SK-N-SH (cell line): ENCODE results near the gene KLHL7. TPM values are rescaled to one million over a fixed set of nuclear protein-coding genes. Genes with fewer than 3 reads are reported as not detected.

ENCODE experiments used
- CTCF ChIA-PET: fragments of 300-600, 350-600 bp; formaldehyde crosslinking; extraction: SDS; loops from one replicate; lab custom pipeline; 2021; lab: Yijun Ruan, JAX
- POLR2A ChIA-PET: fragments of 350-600 bp; sonication (Branson Sonifier 250); formaldehyde crosslinking; extraction: SDS; loops from one replicate; lab custom pipeline; 2020; ENCODE audit warnings: antibody characterized with exemption, inconsistent platforms; lab: Yijun Ruan, JAX
- DNase-seq: peaks from one replicate; pipeline ENCODE4 v3.0.0; 2012
- H2AFZ ChIP-seq: fragments of 200-600 bp; sonication (generic); 2 replicates; pipeline ENCODE4 v1.8.1; 2016; ENCODE audit warnings: antibody characterized with exemption, mild to moderate bottlenecking, low read depth
- H3F3A ChIP-seq: fragments of 200-600 bp; sonication (generic); replicated peaks from 2 replicates; pipeline ENCODE3; 2016; ENCODE audit warnings: antibody characterized with exemption, mild to moderate bottlenecking; ENCODE audit not compliant: insufficient read depth
- H3K27ac ChIP-seq, 2 experiments: fragments of 200-500 bp in 1 of 2; fragments of 200-600 bp in 1 of 2; sonication (Bioruptor generic) in 1 of 2; sonication (generic), shearing (Covaris generic) in 1 of 2; 2 replicates each; pipeline versions ENCODE4 v1.5.1 to v1.6.1; 2014 to 2016; ENCODE audit warnings: low read depth in 2 of 2, inconsistent platforms in 1 of 2, low read length in 1 of 2, mild to moderate bottlenecking in 1 of 2, mixed read lengths in 1 of 2
- H3K27me3 ChIP-seq: fragments of 200-600 bp; sonication (generic), shearing (Covaris generic); 2 replicates; pipeline ENCODE4 v1.6.1; 2016; ENCODE audit warnings: mixed run types; ENCODE audit not compliant: insufficient read depth
- H3K36me3 ChIP-seq, 2 experiments: fragments of 200-500 bp in 1 of 2; fragments of 200-600 bp in 1 of 2; sonication (Bioruptor generic) in 1 of 2; sonication (generic) in 1 of 2; replicated peaks in 1 of 2; 2 replicates each; pipeline versions ENCODE3 to v1.5.1; 2014 to 2016; ENCODE audit warnings: low read length in 1 of 2, mild to moderate bottlenecking in 1 of 2; ENCODE audit not compliant: insufficient read depth in 2 of 2, control insufficient read depth in 1 of 2
- H3K4me1 ChIP-seq, 2 experiments: fragments of 200-500 bp in 1 of 2; fragments of 200-600 bp in 1 of 2; sonication (Bioruptor generic) in 1 of 2; sonication (generic), shearing (Covaris generic) in 1 of 2; 2 replicates each; pipeline versions ENCODE4 v1.5.1 to v1.6.1; 2014 to 2016; ENCODE audit warnings: low read depth in 1 of 2, low read length in 1 of 2, mixed run types in 1 of 2; ENCODE audit not compliant: insufficient read depth in 2 of 2, control insufficient read depth in 1 of 2
- H3K4me2 ChIP-seq: fragments of 200-600 bp; sonication (generic), shearing (Covaris generic); 2 replicates; pipeline ENCODE4 v1.6.1; 2017; ENCODE audit warnings: mixed run types
- H3K4me3 ChIP-seq, 2 experiments: fragments of 200-500 bp in 1 of 2; fragments of 200-600 bp in 1 of 2; sonication (Bioruptor generic) in 1 of 2; sonication (generic), shearing (Covaris generic) in 1 of 2; 2 replicates each; pipeline versions ENCODE4 v1.5.1 to v1.8.1; 2014 to 2016; ENCODE audit warnings: low read depth in 2 of 2, inconsistent platforms in 1 of 2, low read length in 1 of 2, mild to moderate bottlenecking in 1 of 2, mixed read lengths in 1 of 2, moderate library complexity in 1 of 2
- H3K79me2 ChIP-seq: fragments of 200-600 bp; sonication (generic); 2 replicates; pipeline ENCODE4 v1.8.1; 2017; ENCODE audit warnings: mild to moderate bottlenecking; ENCODE audit not compliant: insufficient read depth
- H3K9ac ChIP-seq: fragments of 200-600 bp; sonication (generic); 2 replicates; pipeline ENCODE4 v1.6.1; 2017; ENCODE audit warnings: mixed run types
- H3K9me2 ChIP-seq: fragments of 200-600 bp; sonication (generic); 2 replicates; pipeline ENCODE4 v1.6.1; 2017; ENCODE audit warnings: mixed run types
- H3K9me3 ChIP-seq: fragments of 200-600 bp; sonication (generic); 2 replicates; pipeline ENCODE4 v1.6.1; 2017; ENCODE audit warnings: mixed run types, mild to moderate bottlenecking, moderate library complexity
- H4K20me1 ChIP-seq: fragments of 200-600 bp; sonication (generic); 2 replicates; pipeline ENCODE4 v1.6.1; 2017; ENCODE audit warnings: mild to moderate bottlenecking, mixed run types; ENCODE audit not compliant: insufficient read depth
- EZH2phosphoT487 ChIP-seq: fragments of 200-600 bp; sonication (generic); IDR thresholded peaks from 2 replicates; pipeline ENCODE4 v1.6.1; 2017; ENCODE audit warnings: low read depth, mixed run types, mild to moderate bottlenecking, antibody characterized with exemption, moderate library complexity, borderline replicate concordance
- FOSL2 ChIP-seq: IDR thresholded peaks from 2 replicates; pipeline ENCODE4 v1.4.0; 2012; ENCODE audit warnings: low read depth, mild to moderate bottlenecking, moderate library complexity, borderline replicate concordance
- FOXJ3 ChIP-seq: sonication (generic); formaldehyde crosslinking; IDR thresholded peaks from 2 replicates; pipeline ENCODE4 v1.5.1; 2020; ENCODE audit warnings: mild to moderate bottlenecking, missing genetic modification reagents
- FOXM1 ChIP-seq: IDR thresholded peaks from 2 replicates; pipeline ENCODE4 v1.4.0; 2012; ENCODE audit warnings: low read depth, mild to moderate bottlenecking
- GABPA ChIP-seq: IDR thresholded peaks from 2 replicates; pipeline ENCODE4 v1.4.0; 2012; ENCODE audit warnings: low read depth, mild to moderate bottlenecking
- JUND ChIP-seq: IDR thresholded peaks from 2 replicates; pipeline ENCODE4 v1.4.0; 2012
- NRF1 ChIP-seq: IDR thresholded peaks from 2 replicates; pipeline ENCODE4 v1.6.1; 2012; ENCODE audit warnings: low read depth, mild to moderate bottlenecking, low read length
- RAD21 ChIP-seq: IDR thresholded peaks from 2 replicates; pipeline ENCODE4 v1.6.1; 2012; ENCODE audit warnings: mild to moderate bottlenecking, low read length
- RFX5 ChIP-seq: IDR thresholded peaks from 2 replicates; pipeline ENCODE4 v1.6.1; 2012; ENCODE audit warnings: mild to moderate bottlenecking, improper control_type of control experiment, low read length
- RXRA ChIP-seq: IDR thresholded peaks from 2 replicates; pipeline ENCODE4 v1.4.0; 2012; ENCODE audit warnings: low read depth, mild to moderate bottlenecking, borderline replicate concordance
- TCF12 ChIP-seq: IDR thresholded peaks from 2 replicates; pipeline ENCODE4 v1.4.0; 2012
- TEAD4 ChIP-seq: IDR thresholded peaks from 2 replicates; pipeline ENCODE4 v1.4.0; 2012; ENCODE audit warnings: mild to moderate bottlenecking, borderline replicate concordance; ENCODE audit not compliant: insufficient read depth
- YY1 ChIP-seq: IDR thresholded peaks from 2 replicates; pipeline ENCODE4 v1.4.0; 2012; ENCODE audit warnings: low read depth, mild to moderate bottlenecking
- WGBS: methylation state at CpG from one replicate; pipeline ENCODE4 v1.1.6; 2017; ENCODE audit warnings: low lambda C conversion rate; 5-methylcytosine and 5-hydroxymethylcytosine counted together
- polyA plus RNA-seq, 3 experiments: library from polyadenylated mRNA; depleted of rRNA; stranded (reverse); fragments of >200 nt; gene quantifications; 2 replicates each; pipeline ENCODE4 v1.2.3, GENCODE V29; 2012
- TF ChIP-seq, protein P1 (sequence below): fragments of 150-350 bp; IDR thresholded peaks from 2 replicates; pipeline ENCODE4 v1.6.1; 2017; ENCODE audit warnings: antibody characterized with exemption, low read length, low read depth, borderline replicate concordance
- TF ChIP-seq, protein P2 (sequence below): IDR thresholded peaks from 2 replicates; pipeline ENCODE4 v1.4.0; 2012; ENCODE audit warnings: low read depth, borderline replicate concordance
- TF ChIP-seq, protein P3 (sequence below): fragments of 150-350 bp; IDR thresholded peaks from 2 replicates; pipeline ENCODE4 v1.6.1; 2016; ENCODE audit warnings: mild to moderate bottlenecking, low read depth, low read length
- TF ChIP-seq, protein P4 (sequence below): IDR thresholded peaks from 2 replicates; pipeline ENCODE4; 2012
- TF ChIP-seq, protein P5 (sequence below): IDR thresholded peaks from 2 replicates; pipeline ENCODE4 v1.4.0; 2012; ENCODE audit warnings: low read depth
- TF ChIP-seq, protein P6 (sequence below): fragments of 200-600 bp; sonication (generic); IDR thresholded peaks from 2 replicates; pipeline ENCODE4 v1.6.1; 2017; ENCODE audit warnings: antibody characterized with exemption, mild to moderate bottlenecking, moderate library complexity

KLHL7 gene
- polyA plus RNA-seq, 1 of the 3 experiments (the other 2 are of a cell fraction): 30.8 TPM

DNA sequence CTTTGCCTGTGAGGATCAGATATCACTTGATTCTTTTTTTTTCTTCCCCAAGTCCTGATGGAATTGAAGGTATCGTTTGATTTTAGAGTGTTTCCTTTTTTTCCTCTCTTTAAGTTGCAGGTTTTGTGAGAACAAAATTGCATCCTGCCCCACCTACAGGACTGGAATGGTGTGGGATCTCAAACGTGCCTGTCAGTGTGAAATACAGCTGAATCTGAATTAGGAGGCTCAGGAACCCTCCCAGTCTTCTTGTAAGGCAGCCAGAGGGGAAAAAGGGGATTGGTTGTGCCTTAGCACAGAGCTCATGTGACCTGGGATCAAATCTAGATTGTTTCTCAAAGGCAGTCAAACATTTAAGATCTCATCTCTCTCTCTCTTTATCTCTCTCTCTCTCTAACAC is 32.7 kb upstream of the KLHL7 start (continued):
- TF ChIP-seq FOSL2 (no peak), TCF12 (no peak), YY1 (no peak), FOXJ3 (CRISPR knock-in tag) (no peak)
- TF ChIP-seq, protein P1, sequence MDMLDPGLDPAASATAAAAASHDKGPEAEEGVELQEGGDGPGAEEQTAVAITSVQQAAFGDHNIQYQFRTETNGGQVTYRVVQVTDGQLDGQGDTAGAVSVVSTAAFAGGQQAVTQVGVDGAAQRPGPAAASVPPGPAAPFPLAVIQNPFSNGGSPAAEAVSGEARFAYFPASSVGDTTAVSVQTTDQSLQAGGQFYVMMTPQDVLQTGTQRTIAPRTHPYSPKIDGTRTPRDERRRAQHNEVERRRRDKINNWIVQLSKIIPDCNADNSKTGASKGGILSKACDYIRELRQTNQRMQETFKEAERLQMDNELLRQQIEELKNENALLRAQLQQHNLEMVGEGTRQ: no peak
- TF ChIP-seq, protein P2, sequence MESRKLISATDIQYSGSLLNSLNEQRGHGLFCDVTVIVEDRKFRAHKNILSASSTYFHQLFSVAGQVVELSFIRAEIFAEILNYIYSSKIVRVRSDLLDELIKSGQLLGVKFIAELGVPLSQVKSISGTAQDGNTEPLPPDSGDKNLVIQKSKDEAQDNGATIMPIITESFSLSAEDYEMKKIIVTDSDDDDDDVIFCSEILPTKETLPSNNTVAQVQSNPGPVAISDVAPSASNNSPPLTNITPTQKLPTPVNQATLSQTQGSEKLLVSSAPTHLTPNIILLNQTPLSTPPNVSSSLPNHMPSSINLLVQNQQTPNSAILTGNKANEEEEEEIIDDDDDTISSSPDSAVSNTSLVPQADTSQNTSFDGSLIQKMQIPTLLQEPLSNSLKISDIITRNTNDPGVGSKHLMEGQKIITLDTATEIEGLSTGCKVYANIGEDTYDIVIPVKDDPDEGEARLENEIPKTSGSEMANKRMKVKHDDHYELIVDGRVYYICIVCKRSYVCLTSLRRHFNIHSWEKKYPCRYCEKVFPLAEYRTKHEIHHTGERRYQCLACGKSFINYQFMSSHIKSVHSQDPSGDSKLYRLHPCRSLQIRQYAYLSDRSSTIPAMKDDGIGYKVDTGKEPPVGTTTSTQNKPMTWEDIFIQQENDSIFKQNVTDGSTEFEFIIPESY: no peak

DNA sequence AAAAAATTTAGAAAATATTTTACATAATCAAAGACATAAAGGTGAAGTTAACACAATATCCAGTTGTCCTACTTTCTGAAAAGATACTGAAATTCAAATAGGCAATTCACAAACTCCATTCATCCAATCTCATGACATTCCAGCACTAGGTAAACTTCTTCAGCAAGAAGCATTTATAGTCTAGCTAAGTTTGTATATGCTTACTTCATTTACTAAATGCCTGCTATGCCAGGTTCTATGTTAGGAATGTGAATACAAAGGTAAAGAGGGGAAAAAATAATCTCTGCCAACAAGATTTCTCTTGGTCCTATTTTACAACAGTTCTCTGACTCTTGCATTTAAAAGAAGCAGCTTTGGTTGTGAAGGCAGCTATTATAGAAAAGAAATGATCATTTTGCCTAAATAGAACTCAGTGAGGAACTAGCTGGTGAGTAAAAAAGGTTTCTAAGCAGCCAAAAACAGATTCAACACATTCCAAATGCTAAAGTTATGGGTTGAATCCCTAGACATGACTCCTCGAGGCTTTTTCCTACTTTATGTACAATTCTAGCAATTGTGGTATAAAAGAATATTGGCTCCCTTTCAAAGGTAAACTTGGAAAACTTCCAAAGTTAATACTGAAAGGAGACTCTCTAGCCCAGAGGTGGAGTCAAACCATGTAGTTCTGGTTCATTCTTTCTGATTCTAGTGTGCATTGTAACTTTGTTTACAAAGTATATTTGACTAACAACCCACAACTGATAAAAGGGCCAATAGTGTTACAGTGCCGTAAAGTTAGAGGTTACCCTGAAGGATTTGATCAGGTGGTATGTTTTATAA is 30.9 kb upstream of the KLHL7 start:
- H3F3A ChIP-seq: no peaks in the 10 kb centered on the region
- no peaks in the 10 kb centered on the region for H3K36me3 ChIP-seq
- peaks cover 15% of the 10 kb centered on the region; the same call in 1 of the 2 replicates for H3K27me3 ChIP-seq
- WGBS: 42% methylated on average over 2 of the region's 2 CpGs
- H3K4me3 ChIP-seq: no peak overlapping the region
- H3K79me2 ChIP-seq: no peaks in the 10 kb centered on the region
- no peaks in the 10 kb centered on the region for H3K9me3 ChIP-seq
- peaks cover 0 to 2% of the 10 kb centered on the region in 2 experiments; a peak in 1 of 4 replicates for H3K4me1 ChIP-seq
- no peaks in the 10 kb centered on the region for H4K20me1 ChIP-seq
- no peaks in the 10 kb centered on the region for H3K9me2 ChIP-seq
- ChIA-PET POLR2A (no interaction called here), CTCF (interaction anchor here (1.3 to 1.8 kb wide), 2 partner anchors 12 to 515 kb away, joined by 3 to 5 read pairs; no protein-coding TSS in a partner anchor)
- H2AFZ ChIP-seq: no peak overlapping the region
- no peak overlapping the region for H3K4me2 ChIP-seq
- DNase-seq: no peak
- no peak overlapping the region; a peak in 1 of 4 replicates for H3K27ac ChIP-seq
- no peak overlapping the region for H3K9ac ChIP-seq
- TF ChIP-seq, protein P3, sequence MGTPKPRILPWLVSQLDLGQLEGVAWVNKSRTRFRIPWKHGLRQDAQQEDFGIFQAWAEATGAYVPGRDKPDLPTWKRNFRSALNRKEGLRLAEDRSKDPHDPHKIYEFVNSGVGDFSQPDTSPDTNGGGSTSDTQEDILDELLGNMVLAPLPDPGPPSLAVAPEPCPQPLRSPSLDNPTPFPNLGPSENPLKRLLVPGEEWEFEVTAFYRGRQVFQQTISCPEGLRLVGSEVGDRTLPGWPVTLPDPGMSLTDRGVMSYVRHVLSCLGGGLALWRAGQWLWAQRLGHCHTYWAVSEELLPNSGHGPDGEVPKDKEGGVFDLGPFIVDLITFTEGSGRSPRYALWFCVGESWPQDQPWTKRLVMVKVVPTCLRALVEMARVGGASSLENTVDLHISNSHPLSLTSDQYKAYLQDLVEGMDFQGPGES: no peak
- TF ChIP-seq, protein P2: no peak
- TF ChIP-seq RAD21 (no peak), GABPA (no peak), RXRA (no peak), FOXJ3 (CRISPR knock-in tag) (no peak), TEAD4 (no peak), JUND (no peak), NRF1 (no peak), EZH2phosphoT487 (no peak), RFX5 (no peak), FOXM1 (no peak)
- TF ChIP-seq, protein P1: no peak
- TF ChIP-seq, protein P4, sequence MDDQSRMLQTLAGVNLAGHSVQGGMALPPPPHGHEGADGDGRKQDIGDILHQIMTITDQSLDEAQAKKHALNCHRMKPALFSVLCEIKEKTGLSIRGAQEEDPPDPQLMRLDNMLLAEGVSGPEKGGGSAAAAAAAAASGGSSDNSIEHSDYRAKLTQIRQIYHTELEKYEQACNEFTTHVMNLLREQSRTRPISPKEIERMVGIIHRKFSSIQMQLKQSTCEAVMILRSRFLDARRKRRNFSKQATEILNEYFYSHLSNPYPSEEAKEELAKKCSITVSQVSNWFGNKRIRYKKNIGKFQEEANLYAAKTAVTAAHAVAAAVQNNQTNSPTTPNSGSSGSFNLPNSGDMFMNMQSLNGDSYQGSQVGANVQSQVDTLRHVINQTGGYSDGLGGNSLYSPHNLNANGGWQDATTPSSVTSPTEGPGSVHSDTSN: no peak
- TF ChIP-seq, protein P5, sequence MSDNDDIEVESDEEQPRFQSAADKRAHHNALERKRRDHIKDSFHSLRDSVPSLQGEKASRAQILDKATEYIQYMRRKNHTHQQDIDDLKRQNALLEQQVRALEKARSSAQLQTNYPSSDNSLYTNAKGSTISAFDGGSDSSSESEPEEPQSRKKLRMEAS: no peak
- TF ChIP-seq, protein P6, sequence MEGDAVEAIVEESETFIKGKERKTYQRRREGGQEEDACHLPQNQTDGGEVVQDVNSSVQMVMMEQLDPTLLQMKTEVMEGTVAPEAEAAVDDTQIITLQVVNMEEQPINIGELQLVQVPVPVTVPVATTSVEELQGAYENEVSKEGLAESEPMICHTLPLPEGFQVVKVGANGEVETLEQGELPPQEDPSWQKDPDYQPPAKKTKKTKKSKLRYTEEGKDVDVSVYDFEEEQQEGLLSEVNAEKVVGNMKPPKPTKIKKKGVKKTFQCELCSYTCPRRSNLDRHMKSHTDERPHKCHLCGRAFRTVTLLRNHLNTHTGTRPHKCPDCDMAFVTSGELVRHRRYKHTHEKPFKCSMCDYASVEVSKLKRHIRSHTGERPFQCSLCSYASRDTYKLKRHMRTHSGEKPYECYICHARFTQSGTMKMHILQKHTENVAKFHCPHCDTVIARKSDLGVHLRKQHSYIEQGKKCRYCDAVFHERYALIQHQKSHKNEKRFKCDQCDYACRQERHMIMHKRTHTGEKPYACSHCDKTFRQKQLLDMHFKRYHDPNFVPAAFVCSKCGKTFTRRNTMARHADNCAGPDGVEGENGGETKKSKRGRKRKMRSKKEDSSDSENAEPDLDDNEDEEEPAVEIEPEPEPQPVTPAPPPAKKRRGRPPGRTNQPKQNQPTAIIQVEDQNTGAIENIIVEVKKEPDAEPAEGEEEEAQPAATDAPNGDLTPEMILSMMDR: no peak
